GM23248 (cell line): Measurements from ENCODE around the gene FZD4. TPM values are rescaled to one million over a fixed set of nuclear protein-coding genes. Genes with fewer than 3 reads are reported as not detected.
A peak's percentile ranks its signal among the peaks of the same experiment; 100 is the strongest.
"Not testable (repeated sequence)": the region's sequence is repeated elsewhere in the genome, so short reads cannot be mapped to it uniquely, and the experiment has no call there.

Source experiments
- DNase-seq: peaks from one replicate; pipeline ENCODE4 v3.0.0-alpha.2; 2015
- H2AFZ ChIP-seq: fragments of 200-600 bp; sonication (generic); 2 replicates; pipeline ENCODE4 v1.6.1; 2016; ENCODE audit warnings: antibody characterized with exemption
- H3F3A ChIP-seq: fragments of 200-600 bp; sonication (generic); 2 replicates; pipeline ENCODE4 v1.6.1; 2016; ENCODE audit warnings: mild to moderate bottlenecking, antibody characterized with exemption, mixed run types; ENCODE audit not compliant: insufficient read depth
- H3K27ac ChIP-seq: fragments of 200-600 bp; sonication (generic); 2 replicates; pipeline ENCODE4 v1.5.1; 2016; ENCODE audit warnings: mild to moderate bottlenecking
- H3K27me3 ChIP-seq: fragments of 200-600 bp; sonication (generic); replicated peaks from 2 replicates; pipeline ENCODE4 v1.6.1; 2016; ENCODE audit warnings: mild to moderate bottlenecking; ENCODE audit not compliant: insufficient read depth
- H3K36me3 ChIP-seq: fragments of 200-600 bp; sonication (generic); 2 replicates; pipeline ENCODE4 v1.6.1; 2016; ENCODE audit warnings: low read depth, mild to moderate bottlenecking
- H3K4me1 ChIP-seq: fragments of 200-600 bp; sonication (generic); 2 replicates; pipeline ENCODE4 v1.6.1; 2016; ENCODE audit warnings: mild to moderate bottlenecking; ENCODE audit not compliant: insufficient read depth
- H3K4me2 ChIP-seq: fragments of 200-600 bp; sonication (generic); one replicate; pipeline ENCODE4 v1.6.1; 2016; ENCODE audit warnings: mild to moderate bottlenecking; ENCODE audit not compliant: unreplicated experiment
- H3K4me3 ChIP-seq: fragments of 200-600 bp; sonication (generic); 2 replicates; pipeline ENCODE4 v1.5.1; 2016; ENCODE audit warnings: mild to moderate bottlenecking
- H3K79me2 ChIP-seq: fragments of 200-600 bp; sonication (generic); 2 replicates; pipeline ENCODE4 v1.6.1; 2016; ENCODE audit warnings: mild to moderate bottlenecking; ENCODE audit not compliant: insufficient read depth
- H3K9ac ChIP-seq: fragments of 200-600 bp; sonication (generic); 2 replicates; pipeline ENCODE4 v1.6.1; 2016; ENCODE audit warnings: mild to moderate bottlenecking
- H3K9me2 ChIP-seq: fragments of 200-600 bp; sonication (generic); 2 replicates; pipeline ENCODE4 v1.6.1; 2016; ENCODE audit warnings: mixed run types, mild to moderate bottlenecking, moderate library complexity; ENCODE audit not compliant: insufficient read depth
- H3K9me3 ChIP-seq: fragments of 200-600 bp; sonication (generic); one replicate; pipeline ENCODE4 v1.6.1; 2017; ENCODE audit warnings: low read depth
- H4K20me1 ChIP-seq: fragments of 200-600 bp; sonication (generic); 2 replicates; pipeline ENCODE4 v1.6.0; 2016; ENCODE audit not compliant: insufficient read depth
- EZH2 ChIP-seq: fragments of 200-600 bp; sonication (generic); IDR thresholded peaks from 2 replicates; pipeline ENCODE4 v1.6.1; 2018; ENCODE audit warnings: antibody characterized with exemption, mild to moderate bottlenecking; ENCODE audit not compliant: insufficient read depth, poor library complexity, severe bottlenecking
- EZH2phosphoT487 ChIP-seq: fragments of 200-600 bp; sonication (generic); IDR thresholded peaks from 2 replicates; pipeline ENCODE4 v1.6.1; 2018; ENCODE audit warnings: antibody characterized with exemption, moderate library complexity, mild to moderate bottlenecking, low read depth; ENCODE audit not compliant: insufficient read depth
- WGBS, 2 experiments: methylation state at CpG; one replicate each; pipeline ENCODE4 v1.1.6; 2015 to 2017; ENCODE audit warnings: low lambda C conversion rate in 2 of 2, low coverage in 1 of 2; ENCODE audit errors: missing lambda C conversion rate in 2 of 2; 5-methylcytosine and 5-hydroxymethylcytosine counted together
- in situ Hi-C: fragments of 300-500 bp; cut with MboI; formaldehyde crosslinking; loops from 2 replicates; pipeline ENCODE4 v1.15.0; 2020
- polyA plus RNA-seq: library from polyadenylated mRNA; unstranded; fragments of >200 nt; fragmentation: Nextera tagmentation; extraction: Ambion mirVana; gene quantifications from 2 replicates; pipeline ENCODE4 v1.2.1, GENCODE V29; 2016
- total RNA-seq: library from RNA; depleted of rRNA; stranded (reverse); fragments of >200 nt; shearing (Covaris generic); gene quantifications from 2 replicates; pipeline ENCODE4 v1.2.3, GENCODE V29; 2014

FZD4 gene
- total and polyA plus RNA-seq, 2 experiments from 2014 or later: 8.3 to 21.3 TPM

DNA sequence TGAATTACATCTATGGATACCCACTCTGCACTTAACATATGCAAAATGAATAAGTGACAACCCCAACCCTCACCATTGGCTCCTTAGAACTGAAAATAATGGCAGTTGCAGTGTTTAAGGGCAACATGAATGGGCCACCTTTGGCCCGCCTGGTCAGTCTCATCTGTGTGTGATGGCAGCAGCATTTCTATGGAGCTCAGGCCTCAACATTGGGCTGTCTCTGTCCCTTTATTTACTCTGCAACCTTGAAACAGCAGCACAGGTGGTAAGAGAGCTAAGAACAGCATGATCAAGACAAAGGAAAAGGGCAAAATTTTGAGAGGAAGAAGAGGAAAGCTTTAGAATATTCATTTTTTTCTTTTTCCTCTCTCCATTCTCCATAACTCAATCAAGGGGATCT lies 44.2 kb upstream of the FZD4 start:
- H3K27ac ChIP-seq: no peak overlapping the region
- H3K9me3 ChIP-seq: no peaks in the 10 kb centered on the region
- no peak overlapping the region for H3K4me3 ChIP-seq
- WGBS, 2 experiments: 92 to 100% methylated on average over 1 of the region's 1 CpG
- no peak for DNase-seq
- no peak overlapping the region for H3K9ac ChIP-seq
- no peaks in the 10 kb centered on the region for H3K27me3 ChIP-seq
- H3K36me3 ChIP-seq: no peaks in the 10 kb centered on the region
- H2AFZ ChIP-seq: peak overlapping the region; percentile 1; the same call in 1 of the 2 replicates
- no peaks in the 10 kb centered on the region for H3K9me2 ChIP-seq
- H3K79me2 ChIP-seq: no peaks in the 10 kb centered on the region
- TF ChIP-seq EZH2 (no peak), EZH2phosphoT487 (no peak)
- no peaks in the 10 kb centered on the region for H3F3A ChIP-seq
- in situ Hi-C loops: loop anchor here (10.0 kb wide), 1 partner anchor 285 kb away; no protein-coding TSS in a partner anchor
- H4K20me1 ChIP-seq: no peaks in the 10 kb centered on the region
- no peaks in the 10 kb centered on the region for H3K4me1 ChIP-seq
- H3K4me2 ChIP-seq: no peak overlapping the region

DNA sequence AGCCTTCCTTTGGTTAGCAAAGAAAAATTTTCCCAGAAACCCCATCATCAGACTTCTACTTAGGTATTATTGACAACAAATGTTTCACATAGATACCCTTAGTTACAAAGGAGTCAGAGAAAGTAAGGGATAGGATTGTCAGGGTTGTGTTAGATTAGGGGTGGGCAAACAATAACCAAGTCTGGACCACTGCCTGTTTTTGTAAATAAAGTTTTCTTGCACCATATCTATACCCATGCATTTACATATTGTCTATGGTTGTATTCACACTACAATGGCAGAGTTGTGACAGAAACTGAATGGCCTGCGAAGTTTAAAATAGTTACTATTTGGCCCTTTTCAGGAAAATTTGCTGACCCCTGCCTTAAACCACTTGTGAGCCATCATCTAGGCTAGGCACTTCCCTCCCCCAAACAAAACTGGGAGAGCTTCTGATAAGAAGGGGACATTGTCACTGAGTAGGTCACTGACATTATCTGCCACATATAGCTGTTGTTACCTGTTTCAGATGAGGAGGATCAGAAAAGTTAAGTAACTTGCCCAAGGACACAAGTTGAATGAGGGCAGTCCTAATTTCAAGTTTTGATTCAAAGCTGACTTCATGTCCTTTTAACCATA lies 41.9 kb upstream of the FZD4 start:
- Histone ChIP-seq H3K4me1 (no peaks in the 10 kb centered on the region), H2AFZ (no peak overlapping the region), H3K9me2 (no peaks in the 10 kb centered on the region), H3K27me3 (no peaks in the 10 kb centered on the region), H3K36me3 (no peaks in the 10 kb centered on the region), H3K27ac (no peak overlapping the region), H4K20me1 (no peaks in the 10 kb centered on the region), H3F3A (no peaks in the 10 kb centered on the region), H3K4me3 (no peak overlapping the region), H3K9ac (no peak overlapping the region), H3K79me2 (no peaks in the 10 kb centered on the region), H3K4me2 (no peak overlapping the region), H3K9me3 (no peaks in the 10 kb centered on the region)
- no peak for DNase-seq
- 100% methylated on average over 1 of the region's 1 CpG for WGBS, 2 experiments
- in situ Hi-C loops: loop anchor here (10.0 kb wide), 1 partner anchor 288 kb away; no protein-coding TSS in a partner anchor
- TF ChIP-seq EZH2: no peak
- no peak for TF ChIP-seq EZH2phosphoT487

DNA sequence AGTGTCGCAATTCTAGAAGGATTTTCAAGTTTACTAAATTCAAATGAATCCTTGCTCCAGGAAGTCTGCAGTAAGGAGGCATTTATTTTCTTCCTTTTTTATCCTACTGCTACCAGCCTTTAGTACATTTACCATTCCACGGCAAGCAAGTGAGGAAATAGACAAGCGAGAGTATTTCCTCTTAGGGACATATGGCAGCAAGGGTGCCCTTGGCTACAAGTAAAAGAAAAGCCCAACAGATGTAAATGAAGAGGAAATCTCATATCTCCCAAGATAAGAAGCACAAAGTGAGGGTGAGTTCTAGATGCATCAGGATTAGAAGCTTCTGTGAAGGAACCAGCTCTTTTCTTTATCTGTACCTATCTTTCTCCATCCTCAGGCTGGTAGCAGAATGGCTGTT lies 37.8 kb upstream of the FZD4 start:
- no peak for DNase-seq
- Histone ChIP-seq H3K79me2 (no peaks in the 10 kb centered on the region), H3K4me3 (no peak overlapping the region), H3F3A (no peaks in the 10 kb centered on the region; the same call in 1 of the 2 replicates), H3K9me2 (no peaks in the 10 kb centered on the region), H3K4me1 (peaks cover 15% of the 10 kb centered on the region), H3K4me2 (no peak overlapping the region), H3K27ac (no peak overlapping the region), H3K27me3 (no peaks in the 10 kb centered on the region), H3K9me3 (no peaks in the 10 kb centered on the region), H2AFZ (no peak overlapping the region), H3K9ac (no peak overlapping the region), H3K36me3 (no peaks in the 10 kb centered on the region), H4K20me1 (no peaks in the 10 kb centered on the region)
- 69 to 75% methylated on average over 3 of the region's 3 CpGs for WGBS, 2 experiments
- no peak for TF ChIP-seq EZH2
- no peak for TF ChIP-seq EZH2phosphoT487
- in situ Hi-C loops: loop anchor here (10.0 kb wide), 1 partner anchor 292 kb away; no protein-coding TSS in a partner anchor

DNA sequence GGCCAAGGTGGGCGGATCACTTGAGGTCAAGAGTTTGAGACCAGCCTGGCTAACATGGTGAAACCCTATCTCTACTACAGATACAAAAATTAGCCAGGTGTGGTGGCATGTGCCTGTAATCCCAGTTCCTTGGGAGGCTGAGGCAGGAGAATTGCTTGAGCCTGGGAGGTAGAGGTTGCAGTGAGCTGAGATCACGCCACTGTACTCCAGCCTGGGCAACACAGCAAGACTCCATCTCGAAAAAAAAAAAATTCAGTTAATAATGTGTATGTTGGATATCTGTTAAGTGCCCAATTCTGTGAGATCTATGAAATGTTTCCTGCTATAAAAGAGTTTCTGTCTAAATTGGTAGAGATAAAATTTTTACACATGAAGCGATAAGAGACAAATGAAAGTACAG lies 37.1 kb upstream of the FZD4 start:
- H3F3A ChIP-seq: not testable (repeated sequence)

DNA sequence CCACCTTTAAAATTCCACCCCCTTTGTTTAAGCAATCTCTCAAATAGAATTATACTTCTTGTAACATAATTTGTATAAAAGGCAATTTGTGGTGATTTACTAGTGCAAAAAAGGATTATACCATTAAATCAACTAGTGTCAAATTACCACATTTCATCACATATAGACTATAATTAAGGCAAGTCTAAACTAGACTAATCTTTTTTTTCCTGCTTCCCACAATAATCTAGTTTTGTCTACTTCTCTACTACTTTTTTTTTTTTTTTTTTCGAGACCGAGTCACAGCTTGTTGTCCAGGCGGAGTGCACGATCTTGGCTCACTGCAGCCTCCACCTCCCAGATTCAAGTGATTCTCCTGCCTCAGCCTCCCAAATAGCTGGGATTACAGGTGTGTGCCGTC lies 36.1 kb upstream of the FZD4 start:
- Histone ChIP-seq H3K9ac (no peak overlapping the region), H3K9me2 (no peaks in the 10 kb centered on the region), H3K27ac (no peak overlapping the region), H3F3A (no peaks in the 10 kb centered on the region; the same call in 1 of the 2 replicates), H3K4me2 (no peak overlapping the region), H3K79me2 (no peaks in the 10 kb centered on the region), H2AFZ (no peak overlapping the region), H3K4me3 (no peak overlapping the region), H3K9me3 (no peaks in the 10 kb centered on the region), H3K4me1 (peaks cover 15% of the 10 kb centered on the region), H3K36me3 (no peaks in the 10 kb centered on the region), H4K20me1 (no peaks in the 10 kb centered on the region), H3K27me3 (no peaks in the 10 kb centered on the region)
- DNase-seq: no peak
- WGBS, 2 experiments: 93 to 98% methylated on average over 5 of the region's 5 CpGs
- TF ChIP-seq EZH2phosphoT487 (no peak), EZH2 (no peak)
- in situ Hi-C loops: loop anchor here (10.0 kb wide), 1 partner anchor 293 kb away; no protein-coding TSS in a partner anchor

More for the DNA sequence above, 37.1 kb upstream of the FZD4 start:
- not testable (repeated sequence) for H3K9ac ChIP-seq, H3K4me3 ChIP-seq, H3K27ac ChIP-seq, H4K20me1 ChIP-seq, H3K9me2 ChIP-seq, DNase-seq, H2AFZ ChIP-seq, H3K27me3 ChIP-seq, H3K36me3 ChIP-seq, H3K79me2 ChIP-seq, H3K4me2 ChIP-seq, H3K9me3 ChIP-seq
- WGBS, 2 experiments: 92 to 95% methylated on average over 4 of the region's 4 CpGs
- in situ Hi-C loops: loop anchor here (10.0 kb wide), 1 partner anchor 292 kb away; no protein-coding TSS in a partner anchor
- peaks cover 15% of the 10 kb centered on the region for H3K4me1 ChIP-seq
